H1 (cell line): ENCODE measurements around the gene CDC37. TPM values are rescaled to one million over a fixed set of nuclear protein-coding genes. Genes with fewer than 3 reads are reported as not detected.

Experiments
- SRF ChIP-seq: IDR thresholded peaks from 2 replicates; pipeline ENCODE4 v1.6.1; 2011; ENCODE audit warnings: mild to moderate bottlenecking, low read depth, low read length, moderate library complexity
- polyA plus RNA-seq, 7 experiments: library from polyadenylated mRNA; depleted of rRNA in 3 of 7; stranded (reverse) in 5 of 7; unstranded in 2 of 7; fragments of >200 nt in 5 of 7; fragments of 200-250 nt in 2 of 7; gene quantifications; 1 replicate in 5 of 7; 2 replicates in 1 of 7; 4 replicates in 1 of 7; pipeline versions ENCODE4 v1.2.1 to v1.2.3, GENCODE V29; 2011 to 2013; ENCODE audit warnings: missing spikeins in 2 of 7, mixed read lengths in 2 of 7
- total RNA-seq: library from RNA; stranded (reverse); fragmentation: NEBNext Ultra II Directional; extraction: Animal tissue kit (Norgen Biotek cat#: 25700); gene quantifications from 2 replicates; pipeline ENCODE4 v1.2.1, GENCODE V29; 2021

The CDC37 gene
- total and polyA plus RNA-seq, 2 of the 8 experiments (the other 6 are each of a cell fraction or from before 2014, with no cell fraction given), result 162 to 181 TPM

DNA sequence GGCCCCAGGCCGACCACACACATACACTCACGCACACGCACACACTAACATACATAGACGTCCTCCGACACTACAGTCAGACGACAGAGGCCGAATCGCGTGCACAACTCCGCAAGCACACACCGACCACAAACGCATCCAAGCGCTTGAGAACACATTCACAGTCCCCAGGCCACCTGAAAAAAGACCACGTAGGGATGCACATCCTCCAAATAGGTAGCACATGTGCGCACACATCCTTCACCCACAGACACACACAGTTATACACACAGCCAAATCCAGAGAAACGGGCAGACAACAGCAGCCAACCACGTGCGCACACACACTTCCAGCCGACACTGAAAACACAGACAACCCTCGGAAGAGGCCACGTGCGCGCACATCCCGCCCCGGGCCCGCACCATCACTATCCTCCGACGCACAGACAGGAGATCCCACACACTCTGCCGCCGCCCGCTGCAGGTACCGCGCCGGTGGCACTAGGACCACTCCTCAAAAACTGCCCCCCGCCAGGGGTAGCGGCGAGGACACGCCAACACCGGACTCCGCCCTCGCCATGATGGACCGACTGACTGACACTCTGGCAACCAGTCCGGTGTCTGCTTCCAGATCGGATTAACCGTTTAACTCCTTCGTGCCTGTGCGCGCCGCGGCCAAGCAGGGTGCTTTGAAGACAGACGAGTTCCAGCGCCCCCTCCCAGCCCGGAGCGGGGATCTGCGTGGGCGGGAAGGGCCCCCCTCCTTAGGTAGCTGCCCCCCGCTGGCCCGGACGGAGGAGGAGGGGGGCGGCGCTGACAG, 16.5 kb upstream of the CDC37 start (continued):
- no peak for TF ChIP-seq SRF
